K562 (cell line): ENCODE measurements around the gene ZNF181. TPM values are rescaled to one million over a fixed set of nuclear protein-coding genes. Genes with fewer than 3 reads are reported as not detected.
A peak's percentile ranks its signal among the peaks of the same experiment; 100 is the strongest.

Experiments
- ATAC-seq: fragments of 200-7000 bp; cut with Tn5 transposase; 3 replicates; pipeline ENCODE4 v1.9.1; 2020; ENCODE audit warnings: moderate library complexity
- BruUV-seq: library from RNA; stranded (reverse); fragments of 400-500 nt; replicated peaks from 2 replicates; lab custom pipeline; 2021; lab: Mats Ljungman, UMichigan
- CTCF ChIA-PET: fragments of 300-600 bp; formaldehyde crosslinking; extraction: SDS; loops from one replicate; lab custom pipeline; 2021; ENCODE audit warnings: low intra/inter-chr PET ratio; lab: Yijun Ruan, JAX
- POLR2A ChIA-PET: fragments of 300-600, 350-650 bp; sonication (Branson Sonifier 250); formaldehyde crosslinking; extraction: SDS; loops from one replicate; lab custom pipeline; 2021; ENCODE audit warnings: antibody characterized with exemption, inconsistent platforms; lab: Yijun Ruan, JAX
- DNase-seq, 4 experiments: peaks; one replicate each; pipeline versions ENCODE4 v3.0.0 to v3.0.0-alpha.2; 2011 to 2018; ENCODE audit warnings: low spot score in 3 of 4, mixed read lengths in 3 of 4; ENCODE audit errors: extremely low read depth in 1 of 4
- FAIRE-seq: peaks from 2 replicates; lab custom pipeline; 2011; peaks lifted over from hg19 to GRCh38; lab: Jason Lieb, UNC
- H2AFZ ChIP-seq: 2 replicates; pipeline ENCODE4 v1.6.0; 2011; ENCODE audit warnings: low read depth, low read length, control low read depth, inconsistent platforms
- H3K27ac ChIP-seq: fragments of 200-600 bp; 3 replicates; pipeline ENCODE4 v1.8.0; 2011; ENCODE audit warnings: low read depth, mild to moderate bottlenecking, control low read depth, inconsistent platforms, low read length, moderate library complexity, mixed read lengths; ENCODE audit errors: extremely low read depth
- H3K27me3 ChIP-seq, 2 experiments: fragments of 300-600 bp in 1 of 2; 2 replicates in 1 of 2; 3 replicates in 1 of 2; pipeline versions ENCODE4 v1.6.0 to v1.8.0; 2011; ENCODE audit warnings: inconsistent platforms in 2 of 2, low read length in 2 of 2, mild to moderate bottlenecking in 1 of 2, mixed read lengths in 1 of 2, moderate library complexity in 1 of 2; ENCODE audit not compliant: control insufficient read depth in 2 of 2, insufficient read depth in 2 of 2
- H3K36me3 ChIP-seq: fragments of 300-600 bp; 3 replicates; pipeline ENCODE4 v1.8.0; 2011; ENCODE audit warnings: mild to moderate bottlenecking, low read length, inconsistent platforms; ENCODE audit not compliant: control insufficient read depth, insufficient read depth
- H3K4me1 ChIP-seq, 2 experiments: fragments of 200-600 bp in 1 of 2; replicated peaks in 1 of 2; 2 replicates in 1 of 2; 3 replicates in 1 of 2; pipeline versions ENCODE4 v1.5.1 to v1.8.0; 2011; ENCODE audit warnings: inconsistent platforms in 2 of 2, low read length in 2 of 2, mild to moderate bottlenecking in 1 of 2, mixed read lengths in 1 of 2, moderate library complexity in 1 of 2; ENCODE audit not compliant: control insufficient read depth in 2 of 2, insufficient read depth in 2 of 2
- H3K4me2 ChIP-seq: 2 replicates; pipeline ENCODE4 v1.6.1; 2011; ENCODE audit warnings: low read length, control low read depth, inconsistent platforms, mixed read lengths; ENCODE audit not compliant: insufficient read depth
- H3K4me3 ChIP-seq: fragments of 200-600 bp; sonication (generic), shearing (Covaris generic); 2 replicates; pipeline ENCODE4 v1.5.1; 2016; ENCODE audit warnings: control low read depth, inconsistent platforms
- H3K79me2 ChIP-seq: fragments of 200-600 bp; 3 replicates; pipeline ENCODE4 v1.8.0; 2011; ENCODE audit warnings: low read length, inconsistent platforms; ENCODE audit not compliant: control insufficient read depth, insufficient read depth
- H3K9ac ChIP-seq, 2 experiments: 2 replicates each; pipeline versions ENCODE4 v1.6.0 to v1.6.1; 2011; ENCODE audit warnings: low read depth in 2 of 2, low read length in 2 of 2, control low read depth in 1 of 2, inconsistent platforms in 1 of 2, mild to moderate bottlenecking in 1 of 2, mixed read lengths in 1 of 2; ENCODE audit not compliant: insufficient read depth in 1 of 2
- H3K9me1 ChIP-seq: one replicate; pipeline ENCODE4 v1.6.0; 2011; ENCODE audit warnings: inconsistent platforms, mild to moderate bottlenecking, low read length, moderate library complexity; ENCODE audit not compliant: control insufficient read depth, insufficient read depth
- H3K9me3 ChIP-seq: replicated peaks from 2 replicates; pipeline ENCODE4 v1.5.1; 2011; ENCODE audit warnings: low read depth, low read length, inconsistent platforms; ENCODE audit not compliant: control insufficient read depth, insufficient read depth
- H4K20me1 ChIP-seq: replicated peaks from 2 replicates; pipeline ENCODE4 v1.6.1; 2011; ENCODE audit warnings: low read length, inconsistent platforms, mixed read lengths; ENCODE audit not compliant: control insufficient read depth, insufficient read depth
- ARID1B ChIP-seq: fragments of 450-650 bp; IDR thresholded peaks from 2 replicates; pipeline ENCODE4 v1.6.1; 2016; ENCODE audit warnings: antibody characterized with exemption, mild to moderate bottlenecking, inconsistent platforms
- C11orf30 ChIP-seq: fragments of 450-650 bp; IDR thresholded peaks from 2 replicates; pipeline ENCODE4 v1.6.1; 2016; ENCODE audit warnings: low read depth, mild to moderate bottlenecking
- DPF2 ChIP-seq: fragments of 450-650 bp; IDR thresholded peaks from 2 replicates; pipeline ENCODE4 v1.6.1; 2016
- ETS1 ChIP-seq: conservative IDR thresholded peaks from 2 replicates; pipeline ENCODE4 v1.6.1; 2011; ENCODE audit warnings: low read depth, mild to moderate bottlenecking, low read length; ENCODE audit not compliant: control insufficient read depth
- HDAC3 ChIP-seq: fragments of 450-650 bp; IDR thresholded peaks from 2 replicates; pipeline ENCODE4 v1.6.1; 2018; ENCODE audit warnings: borderline replicate concordance, mild to moderate bottlenecking, moderate library complexity; ENCODE audit not compliant: partially characterized antibody
- MAFF ChIP-seq: IDR thresholded peaks from 2 replicates; pipeline ENCODE4 v1.6.1; 2012; ENCODE audit warnings: low read length, improper control_type of control experiment
- MAFK ChIP-seq: IDR thresholded peaks from 2 replicates; pipeline ENCODE4 v1.6.1; 2011; ENCODE audit warnings: low read length, improper control_type of control experiment
- NR3C1 ChIP-seq: sonication (generic); formaldehyde crosslinking; IDR thresholded peaks from 2 replicates; pipeline ENCODE4 v1.8.1; 2022; ENCODE audit warnings: missing genetic modification reagents
- POLR2AphosphoS2 ChIP-seq: IDR thresholded peaks from 2 replicates; pipeline ENCODE4 v1.6.1; 2012; ENCODE audit warnings: low read length, improper control_type of control experiment
- POLR2G ChIP-seq: fragments of 200-400 bp; formaldehyde crosslinking; IDR thresholded peaks from 2 replicates; pipeline ENCODE4 v1.6.1; 2017; ENCODE audit warnings: low read depth, mild to moderate bottlenecking, antibody characterized with exemption, low read length, moderate library complexity
- TCF7 ChIP-seq: sonication (generic); IDR thresholded peaks from 2 replicates; pipeline ENCODE4 v1.6.1; 2016; ENCODE audit warnings: antibody characterized with exemption, borderline replicate concordance
- WGBS: fragments of 100-300 bp; shearing (Covaris generic); methylation state at CpG from one replicate; pipeline ENCODE4 v1.1.6; 2016; ENCODE audit warnings: low coverage, mixed read lengths; ENCODE audit not compliant: insufficient coverage; ENCODE audit errors: missing lambda C conversion rate; 5-methylcytosine and 5-hydroxymethylcytosine counted together
- in situ Hi-C: fragments of 300-500 bp; cut with MboI; formaldehyde crosslinking; loops from 4 replicates; pipeline ENCODE4 v1.15.0; 2018; ENCODE audit warnings: inconsistent platforms, mixed read lengths
- intact Hi-C: fragments of 100-400 bp; cut with micrococcal nuclease; formaldehyde crosslinking; loops from 2 replicates; pipeline ENCODE4 v1.14.2; 2022
- polyA plus RNA-seq, 8 experiments: library from polyadenylated mRNA; depleted of rRNA in 4 of 8; stranded (reverse) in 5 of 8; unstranded in 3 of 8; fragments of >200 nt; fragmentation: Nextera tagmentation in 2 of 8; fragmentation: Illumina TruSeq in 1 of 8; extraction: Ambion mirVana in 2 of 8; extraction: Trizol in 1 of 8; gene quantifications; 2 replicates each; pipeline versions ENCODE4 v1.2.1 to v1.2.3, GENCODE V29; 2011 to 2014; ENCODE audit warnings: inconsistent platforms in 1 of 8, missing spikeins in 1 of 8
- total RNA-seq, 7 experiments: library from RNA; depleted of rRNA in 6 of 7; stranded (reverse); fragments of >200 nt in 6 of 7; fragmentation: Illumina TruSeq in 2 of 7; extraction: Trizol in 2 of 7; gene quantifications; 2 replicates each; pipeline versions ENCODE4 v1.2.1 to v1.2.3, GENCODE V29; 2011 to 2021; ENCODE audit warnings: low replicate concordance in 1 of 7
- TF ChIP-seq, protein P1 (sequence below): sonication (generic); formaldehyde crosslinking; IDR thresholded peaks from 2 replicates; pipeline ENCODE4 v1.8.0; 2022; ENCODE audit warnings: mild to moderate bottlenecking, missing genetic modification reagents

The ZNF181 gene
- total and polyA plus RNA-seq, 9 of the 15 experiments (the other 6 are each of a cell fraction or from before 2014, with no cell fraction given): 4.3 to 20.3 (median 12.1) TPM

DNA sequence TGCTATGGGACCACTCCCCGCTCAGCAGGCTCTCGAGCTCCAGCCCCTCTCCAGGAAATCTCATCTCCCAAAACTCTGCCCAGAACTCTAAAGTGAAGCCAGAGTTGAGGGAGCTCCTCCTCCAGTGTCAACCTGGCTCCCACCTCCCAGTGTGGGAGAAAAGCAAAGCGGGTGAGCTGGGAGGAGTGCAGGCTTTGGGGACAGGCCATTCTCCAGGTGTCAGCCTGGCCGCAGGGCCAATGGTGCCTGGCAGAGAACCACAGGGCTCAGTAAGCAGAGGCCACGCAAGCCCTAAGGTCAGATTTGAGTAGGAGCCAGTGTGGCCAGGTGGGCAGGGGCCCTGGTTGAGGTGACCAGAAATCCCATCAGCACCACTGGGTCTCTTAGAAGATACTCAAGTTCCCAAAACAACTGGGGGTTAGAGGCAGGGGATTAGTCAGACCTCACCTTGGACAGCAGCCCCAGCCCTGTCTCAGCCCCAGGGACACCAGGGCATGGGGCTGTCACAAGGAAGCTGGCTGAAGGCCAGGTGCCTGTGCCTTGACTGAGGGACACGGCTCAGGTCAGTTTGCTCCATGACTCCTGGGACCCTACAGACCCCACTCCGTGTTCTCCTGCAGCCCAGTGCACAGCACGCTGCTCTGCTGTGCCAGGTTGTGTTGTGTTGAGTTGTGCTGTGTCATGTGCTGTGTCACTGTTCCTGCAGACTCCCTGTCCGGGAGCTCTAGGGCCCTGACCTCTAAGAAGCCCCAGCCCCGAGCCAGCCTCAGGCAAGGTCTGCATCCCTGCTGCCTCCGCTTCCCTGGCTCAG is 2.8 kb upstream of the ZNF181 start:
- POLR2A ChIA-PET: interaction anchor here (0.6 to 1.7 kb wide), 4 partner anchors 12 to 1352 kb away, joined by 3 to 5 read pairs (median 4); no protein-coding TSS in a partner anchor
- H3K27me3 ChIP-seq: peaks cover 4 to 7% of the 10 kb centered on the region in 2 experiments
- no TSS peak for BruUV-seq
- no peak overlapping the region for H3K4me3 ChIP-seq
- no peaks in the 10 kb centered on the region for H3K9me3 ChIP-seq
- 30% methylated on average over 10 of the region's 11 CpGs for WGBS
- DNase-seq (peak; percentile 52 to 72 (median 58)), ATAC-seq (peak; percentile 59), FAIRE-seq (peak; percentile 78)
- peak overlapping the region; percentile 98 for H3K4me2 ChIP-seq
- intact Hi-C loops: no loop called here
- H3K79me2 ChIP-seq: peaks cover 22% of the 10 kb centered on the region; the same call in 2 of the 3 replicates
- H2AFZ ChIP-seq: peak overlapping the region; percentile 88
- peak overlapping the region; percentile 31 to 87; a peak in 3 of 4 replicates for H3K9ac ChIP-seq
- peaks cover 6% of the 10 kb centered on the region for H3K9me1 ChIP-seq
- peaks cover 10% of the 10 kb centered on the region; the same call in 2 of the 3 replicates for H3K36me3 ChIP-seq
- H3K4me1 ChIP-seq: peaks cover 30 to 34% of the 10 kb centered on the region in 2 experiments
- peak overlapping the region; percentile 61; the same call in 1 of the 3 replicates for H3K27ac ChIP-seq
- CTCF ChIA-PET: interaction anchor here (0.6 kb wide), 1 partner anchor 732 kb away, joined by 3 read pairs; no protein-coding TSS in a partner anchor
- H4K20me1 ChIP-seq: no peaks in the 10 kb centered on the region
- in situ Hi-C loops: no loop called here
- TF ChIP-seq C11orf30 (peak; percentile 97), NR3C1 (CRISPR knock-in tag) (no peak), ARID1B (peak; percentile 59), MAFF (peak; percentile 80), HDAC3 (no peak), TCF7 (no peak), DPF2 (peak; percentile 76), MAFK (peak; percentile 72), POLR2G (peak; percentile 7; the same call in 1 of the 2 replicates), ETS1 (0 out of 2 replicates have a peak, but pooled peaks have one; percentile 25), POLR2AphosphoS2 (no peak)
- TF ChIP-seq, protein P1, sequence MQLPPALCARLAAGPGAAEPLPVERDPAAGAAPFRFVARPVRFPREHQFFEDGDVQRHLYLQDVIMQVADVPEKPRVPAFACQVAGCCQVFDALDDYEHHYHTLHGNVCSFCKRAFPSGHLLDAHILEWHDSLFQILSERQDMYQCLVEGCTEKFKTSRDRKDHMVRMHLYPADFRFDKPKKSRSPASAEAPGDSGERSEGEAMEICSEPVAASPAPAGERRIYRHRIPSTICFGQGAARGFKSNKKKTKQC: 0 out of 2 replicates have a peak, but pooled peaks have one; percentile 40
